HG03159 (cell line): ENCODE results near the gene C5orf22.
"Not testable (repeated sequence)": the region's sequence is repeated elsewhere in the genome, so short reads cannot be mapped to it uniquely, and the experiment has no call there.

Source experiments
- ATAC-seq: cut with Tn5 transposase; IDR thresholded peaks from one replicate; pipeline ENCODE4 v1.9.1; 2021; ENCODE audit warnings: mild to moderate bottlenecking, moderate library complexity; ENCODE audit not compliant: unreplicated experiment

C5orf22 gene

DNA sequence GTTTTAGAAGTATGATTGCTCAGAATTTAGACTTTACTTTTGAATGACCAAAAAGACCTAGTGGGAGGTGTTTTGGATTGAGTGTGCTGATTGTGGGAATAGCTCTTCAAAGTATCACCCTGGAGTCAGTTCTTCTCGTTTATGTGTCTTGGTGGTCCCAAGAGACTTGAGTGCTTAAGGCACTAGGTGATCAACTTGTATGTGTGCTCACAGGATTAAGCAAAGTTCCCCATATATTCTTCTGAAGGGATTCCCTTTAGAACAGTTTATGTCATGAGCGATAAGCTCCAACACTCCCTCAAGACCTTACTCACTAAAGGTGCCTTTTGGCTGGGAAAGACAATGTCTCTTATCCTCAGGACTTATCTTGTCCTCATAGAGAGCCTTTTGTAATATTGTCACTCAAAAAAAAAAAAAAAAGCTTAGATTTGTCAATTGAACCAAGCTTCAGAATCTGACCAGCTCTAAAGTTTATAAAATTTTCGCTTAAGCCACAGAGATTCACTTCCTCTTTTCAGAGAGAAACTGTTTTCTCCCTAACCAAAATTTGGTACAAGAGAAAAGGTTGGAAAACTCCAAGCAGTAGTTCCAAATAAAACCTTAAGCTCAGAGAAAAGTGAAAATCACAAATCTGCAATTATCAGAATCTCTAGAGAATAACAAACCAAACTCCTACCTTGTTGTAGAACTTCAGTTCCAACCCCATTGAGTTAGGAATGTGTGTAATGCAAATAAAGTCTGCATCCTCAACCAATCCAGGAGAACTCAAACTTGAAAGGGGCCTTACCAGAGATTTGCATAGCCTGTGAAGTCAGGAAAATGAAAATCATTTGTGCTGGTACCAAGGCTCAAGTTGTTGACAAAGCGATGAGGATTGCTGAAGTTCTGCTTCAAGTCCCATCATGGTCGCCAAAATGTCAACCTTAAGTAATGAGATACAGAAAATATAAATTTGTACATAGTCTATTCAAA lies 66.8 kb downstream of the C5orf22 start:
- no peak for ATAC-seq

DNA sequence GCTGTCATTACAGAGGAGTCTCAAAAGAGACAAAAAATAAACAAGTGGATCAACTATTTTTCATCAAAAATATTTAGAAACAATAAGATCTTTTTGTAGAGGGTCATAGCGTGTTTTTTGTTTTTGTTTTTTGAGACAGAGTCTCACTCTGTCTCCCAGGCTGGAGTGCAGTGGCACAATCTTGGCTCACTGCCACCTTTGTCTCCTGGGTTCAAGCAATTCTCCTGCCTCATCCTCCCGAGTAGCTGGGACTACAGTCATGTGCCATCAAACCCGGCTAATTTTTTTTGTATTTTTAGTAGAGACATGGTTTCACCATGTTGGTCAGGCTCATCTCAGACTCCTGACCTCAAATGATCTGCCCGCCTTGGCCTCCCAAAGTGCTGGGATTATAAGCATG lies 70.2 kb downstream of the C5orf22 start:
- ATAC-seq: not testable (repeated sequence)

DNA sequence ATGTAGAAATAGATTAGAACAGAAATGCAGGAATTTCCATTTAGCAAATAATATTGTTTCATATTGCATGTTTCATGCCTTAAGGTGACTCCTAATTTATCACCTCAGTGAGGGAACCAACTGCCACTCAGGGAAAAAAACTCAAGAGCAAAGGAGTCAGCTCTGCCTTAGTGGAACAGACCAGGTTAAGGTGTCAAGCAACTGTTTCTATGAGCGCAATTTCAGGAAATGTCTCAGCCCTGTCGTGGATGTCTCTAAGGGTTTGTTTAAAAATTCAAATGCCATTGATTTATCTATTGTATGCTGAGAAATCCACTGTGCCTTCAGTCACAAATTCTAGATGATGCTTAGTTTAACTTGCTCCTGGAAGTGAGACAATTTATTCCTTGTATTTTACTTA lies 72.1 kb downstream of the C5orf22 start:
- ATAC-seq: no peak

DNA sequence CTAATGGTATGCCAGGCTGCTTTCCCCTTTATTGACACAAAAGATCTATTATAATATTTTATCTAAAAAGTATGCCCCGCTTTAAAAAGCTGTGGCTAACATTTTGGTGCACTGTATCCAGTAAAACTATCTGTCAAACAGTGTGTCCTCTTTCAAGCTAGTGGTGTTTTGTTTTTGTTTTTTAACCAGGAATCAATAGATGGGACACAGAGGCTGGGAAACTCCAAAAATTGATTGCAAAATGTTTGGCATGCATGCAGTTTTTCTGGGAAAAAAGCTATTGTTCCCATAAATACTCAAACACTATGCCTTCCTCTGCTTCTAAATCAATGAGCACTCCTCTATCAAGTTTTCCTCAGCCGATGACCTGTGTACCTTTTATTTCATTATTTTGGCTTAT lies 72.5 kb downstream of the C5orf22 start:
- no peak for ATAC-seq
